OCI-LY3 (cell line): ENCODE results near the gene SEMA5A.
A peak's percentile ranks its signal among the peaks of the same experiment; 100 is the strongest.

Experiments
- H2AFZ ChIP-seq: fragments of 200-600, 300-600 bp; shearing (Covaris generic); 2 replicates; pipeline ENCODE4 v1.6.0; 2014; ENCODE audit warnings: antibody characterized with exemption, low read depth, low read length
- H3K27ac ChIP-seq: fragments of 200-600, 300-600 bp; sonication (generic); 2 replicates; pipeline ENCODE4 v1.5.1; 2014; ENCODE audit warnings: mild to moderate bottlenecking, low read length, moderate library complexity, mixed read lengths
- H3K27me3 ChIP-seq: fragments of 200-600, 300-600 bp; sonication (generic); 2 replicates; pipeline ENCODE4 v1.6.1; 2014; ENCODE audit warnings: low read depth, low read length, mixed read lengths
- H3K36me3 ChIP-seq: fragments of 200-600, 300-600 bp; sonication (generic); replicated peaks from 2 replicates; pipeline ENCODE3; 2014; ENCODE audit warnings: low read depth, low read length, mixed read lengths
- H3K4me1 ChIP-seq: fragments of 300-600, 200-600 bp; sonication (generic); 2 replicates; pipeline ENCODE4 v1.6.1; 2014; ENCODE audit warnings: low read length, mixed read lengths
- H3K4me2 ChIP-seq: fragments of 200-600, 300-600 bp; sonication (generic); 2 replicates; pipeline ENCODE4 v1.6.1; 2014; ENCODE audit warnings: low read length, mixed read lengths
- H3K4me3 ChIP-seq: fragments of 300-600, 200-600 bp; sonication (generic); 2 replicates; pipeline ENCODE4 v1.5.1; 2014; ENCODE audit warnings: antibody characterized with exemption, mild to moderate bottlenecking, low read length, moderate library complexity
- H3K79me2 ChIP-seq: fragments of 300-600, 200-600 bp; shearing (Covaris generic); 2 replicates; pipeline ENCODE4 v1.6.1; 2014; ENCODE audit warnings: mild to moderate bottlenecking, low read length, mixed read lengths
- H3K9ac ChIP-seq: fragments of 300-600, 200-600 bp; shearing (Covaris generic); 2 replicates; pipeline ENCODE4 v1.6.0; 2014; ENCODE audit warnings: mild to moderate bottlenecking, low read length, moderate library complexity
- H3K9me3 ChIP-seq: fragments of 200-600, 300-600 bp; shearing (Covaris generic); 2 replicates; pipeline ENCODE4 v1.6.1; 2014; ENCODE audit warnings: low read length, mixed read lengths; ENCODE audit not compliant: insufficient read depth
- H4K20me1 ChIP-seq: fragments of 200-600, 300-600 bp; sonication (generic); 2 replicates; pipeline ENCODE4 v1.6.1; 2016; ENCODE audit warnings: low read length, mixed read lengths; ENCODE audit not compliant: insufficient read depth
- EZH2phosphoT487 ChIP-seq: fragments of 200-600 bp; shearing (Covaris generic); IDR thresholded peaks from 2 replicates; pipeline ENCODE4 v1.6.1; 2018; ENCODE audit warnings: antibody characterized with exemption, mixed run types, low read depth
- TF ChIP-seq, protein P1 (sequence below): fragments of 200-600, 300-600 bp; sonication (generic); IDR thresholded peaks from 2 replicates; pipeline ENCODE4 v1.5.1; 2014; ENCODE audit warnings: antibody characterized with exemption, low read length, low read depth

The SEMA5A gene

DNA sequence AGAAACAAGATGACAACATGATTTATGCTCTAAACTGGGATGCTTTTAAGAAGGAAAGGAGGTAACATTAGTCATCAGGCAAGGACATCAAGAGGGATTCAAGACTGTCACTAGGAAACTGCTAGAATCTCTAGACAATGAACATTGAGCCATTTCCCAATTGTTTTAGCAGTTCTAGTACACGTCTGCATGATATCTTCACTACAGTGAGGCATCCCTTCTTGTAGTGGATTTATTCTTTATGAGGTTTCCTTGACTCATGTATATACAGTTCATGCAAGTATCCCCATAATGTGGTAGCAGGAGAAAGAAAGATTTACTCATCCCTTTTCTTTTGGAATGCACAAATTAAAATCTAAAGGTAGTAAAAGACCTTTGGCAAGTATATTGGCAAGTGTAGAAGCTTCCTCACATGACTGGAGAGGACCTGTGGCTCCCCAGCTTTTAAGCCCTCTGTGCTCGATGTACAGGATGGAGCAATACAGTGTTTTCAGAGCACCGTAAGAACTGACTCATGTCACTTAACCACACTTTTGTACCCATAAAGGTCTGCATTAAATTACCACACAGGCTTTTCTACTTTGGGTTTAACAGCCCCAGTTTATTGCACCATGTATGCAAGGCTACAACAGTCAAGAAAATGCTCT is 335.9 kb downstream of the SEMA5A start:
- Histone ChIP-seq H4K20me1 (no peaks in the 10 kb centered on the region), H3K27ac (no peak overlapping the region), H3K4me2 (no peak overlapping the region), H3K79me2 (no peaks in the 10 kb centered on the region), H3K4me1 (no peaks in the 10 kb centered on the region), H2AFZ (no peak overlapping the region), H3K9me3 (no peaks in the 10 kb centered on the region), H3K4me3 (no peak overlapping the region), H3K36me3 (no peaks in the 10 kb centered on the region), H3K9ac (no peak overlapping the region), H3K27me3 (peaks cover 9% of the 10 kb centered on the region; the same call in 1 of the 2 replicates)
- no peak for TF ChIP-seq EZH2phosphoT487
- TF ChIP-seq, protein P1, sequence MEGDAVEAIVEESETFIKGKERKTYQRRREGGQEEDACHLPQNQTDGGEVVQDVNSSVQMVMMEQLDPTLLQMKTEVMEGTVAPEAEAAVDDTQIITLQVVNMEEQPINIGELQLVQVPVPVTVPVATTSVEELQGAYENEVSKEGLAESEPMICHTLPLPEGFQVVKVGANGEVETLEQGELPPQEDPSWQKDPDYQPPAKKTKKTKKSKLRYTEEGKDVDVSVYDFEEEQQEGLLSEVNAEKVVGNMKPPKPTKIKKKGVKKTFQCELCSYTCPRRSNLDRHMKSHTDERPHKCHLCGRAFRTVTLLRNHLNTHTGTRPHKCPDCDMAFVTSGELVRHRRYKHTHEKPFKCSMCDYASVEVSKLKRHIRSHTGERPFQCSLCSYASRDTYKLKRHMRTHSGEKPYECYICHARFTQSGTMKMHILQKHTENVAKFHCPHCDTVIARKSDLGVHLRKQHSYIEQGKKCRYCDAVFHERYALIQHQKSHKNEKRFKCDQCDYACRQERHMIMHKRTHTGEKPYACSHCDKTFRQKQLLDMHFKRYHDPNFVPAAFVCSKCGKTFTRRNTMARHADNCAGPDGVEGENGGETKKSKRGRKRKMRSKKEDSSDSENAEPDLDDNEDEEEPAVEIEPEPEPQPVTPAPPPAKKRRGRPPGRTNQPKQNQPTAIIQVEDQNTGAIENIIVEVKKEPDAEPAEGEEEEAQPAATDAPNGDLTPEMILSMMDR, result no peak

DNA sequence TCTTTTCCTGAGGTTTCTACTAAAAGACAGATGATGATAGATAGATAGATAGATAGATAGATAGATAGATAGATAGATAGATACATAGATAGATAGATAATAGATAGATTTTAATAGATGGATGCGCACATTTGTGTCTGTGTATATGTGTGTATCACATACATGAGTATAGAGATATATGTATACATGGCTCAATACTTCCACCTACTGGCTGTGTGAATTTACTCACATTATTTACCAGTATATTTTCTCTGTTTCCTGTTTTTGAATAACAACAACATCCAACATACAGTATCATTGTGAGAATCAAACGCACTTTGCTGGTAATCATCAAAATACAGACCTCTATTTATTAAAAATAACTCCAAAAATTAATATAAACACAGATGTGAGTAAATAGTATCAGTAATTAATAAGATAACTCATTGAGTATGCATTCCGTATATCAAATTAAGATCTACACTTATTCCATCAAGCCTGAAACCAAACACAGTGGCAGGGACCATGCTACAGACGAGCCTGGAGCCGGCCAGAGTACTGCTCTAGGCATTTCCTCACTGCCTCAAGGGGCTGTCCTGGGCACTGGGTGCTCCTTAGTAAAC is 338.0 kb downstream of the SEMA5A start:
- no peak overlapping the region for H3K4me3 ChIP-seq
- H3K9ac ChIP-seq, result no peak overlapping the region
- H3K4me2 ChIP-seq, result no peak overlapping the region
- TF ChIP-seq, protein P1, result peak; percentile 54
- no peak for TF ChIP-seq EZH2phosphoT487
- no peak overlapping the region for H2AFZ ChIP-seq
- H3K4me1 ChIP-seq, result no peaks in the 10 kb centered on the region
- no peaks in the 10 kb centered on the region for H4K20me1 ChIP-seq
- no peaks in the 10 kb centered on the region for H3K79me2 ChIP-seq
- H3K36me3 ChIP-seq, result no peaks in the 10 kb centered on the region
- peaks cover 9% of the 10 kb centered on the region; the same call in 1 of the 2 replicates for H3K27me3 ChIP-seq
- H3K27ac ChIP-seq, result no peak overlapping the region
- H3K9me3 ChIP-seq, result no peaks in the 10 kb centered on the region

DNA sequence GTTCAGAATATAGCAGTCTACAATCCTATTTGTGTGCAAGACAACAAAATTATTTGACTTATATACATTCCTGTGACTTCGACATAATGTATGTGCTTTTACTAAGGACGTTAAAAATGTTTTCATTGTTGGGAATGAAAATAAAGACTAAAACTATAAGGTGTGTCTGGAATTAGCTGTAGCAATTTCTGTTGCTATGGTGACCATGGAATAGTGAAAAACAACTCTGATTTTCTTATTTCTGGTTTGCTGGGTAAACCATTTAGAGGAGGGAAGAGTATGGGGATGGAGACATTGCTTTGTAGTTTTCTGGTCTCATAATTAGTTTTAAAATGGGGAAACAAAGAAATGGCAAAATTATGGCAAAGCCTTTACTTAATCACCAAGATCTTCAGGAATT is 343.2 kb downstream of the SEMA5A start:
- H3K4me2 ChIP-seq, result no peak overlapping the region
- no peak for TF ChIP-seq EZH2phosphoT487
- TF ChIP-seq, protein P1, result no peak
- H3K4me1 ChIP-seq, result peaks cover 7% of the 10 kb centered on the region
- no peaks in the 10 kb centered on the region for H3K9me3 ChIP-seq
- no peaks in the 10 kb centered on the region for H3K79me2 ChIP-seq
- H2AFZ ChIP-seq, result no peak overlapping the region
- no peaks in the 10 kb centered on the region; the same call in 1 of the 2 replicates for H4K20me1 ChIP-seq
- H3K36me3 ChIP-seq, result no peaks in the 10 kb centered on the region
- peaks cover 18% of the 10 kb centered on the region; the same call in 1 of the 2 replicates for H3K27me3 ChIP-seq
- H3K9ac ChIP-seq, result no peak overlapping the region
- no peak overlapping the region for H3K4me3 ChIP-seq
- H3K27ac ChIP-seq, result no peak overlapping the region

DNA sequence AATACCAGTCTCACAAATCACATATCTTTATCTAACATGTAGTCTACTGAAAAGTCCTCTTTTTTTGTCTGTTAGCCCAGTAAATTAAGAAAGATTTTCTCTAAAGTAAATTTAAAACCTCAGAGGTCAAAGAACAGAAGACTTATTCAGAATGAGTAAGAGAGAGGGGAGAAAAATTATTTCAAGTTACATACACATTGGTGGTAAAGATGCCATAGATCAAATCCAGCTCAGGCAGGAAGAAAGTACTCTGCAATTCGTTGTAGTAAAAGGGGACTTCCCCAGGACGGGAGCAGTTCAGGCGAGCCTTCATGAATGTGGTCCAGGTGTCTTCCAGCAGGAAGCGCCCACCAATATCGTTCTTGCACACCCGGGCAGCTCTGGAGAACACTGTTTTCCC is 344.1 kb downstream of the SEMA5A start:
- peaks cover 18% of the 10 kb centered on the region; the same call in 1 of the 2 replicates for H3K27me3 ChIP-seq
- TF ChIP-seq, protein P1, result no peak
- no peak for TF ChIP-seq EZH2phosphoT487
- H3K4me1 ChIP-seq, result peaks cover 11% of the 10 kb centered on the region
- H2AFZ ChIP-seq, result no peak overlapping the region
- H3K9me3 ChIP-seq, result no peaks in the 10 kb centered on the region
- H3K27ac ChIP-seq, result no peak overlapping the region
- no peaks in the 10 kb centered on the region for H3K79me2 ChIP-seq
- H3K9ac ChIP-seq, result no peak overlapping the region
- no peaks in the 10 kb centered on the region; the same call in 1 of the 2 replicates for H4K20me1 ChIP-seq
- no peaks in the 10 kb centered on the region for H3K36me3 ChIP-seq
- no peak overlapping the region for H3K4me2 ChIP-seq
- H3K4me3 ChIP-seq, result no peak overlapping the region
